SK-N-SH treated with all-trans-retinoic acid at 6 μM for 48 hours (cell line): ENCODE measurements around the gene LEMD2.

ENCODE experiments used
- ATAC-seq: fragments of 200-7000 bp; cut with Tn5 transposase; 3 replicates; pipeline ENCODE4 v1.9.1; 2020; ENCODE audit warnings: mild to moderate bottlenecking, moderate library complexity
- ARNTL ChIP-seq: fragments of 450-650 bp; formaldehyde crosslinking; IDR thresholded peaks from 2 replicates; pipeline ENCODE4 v1.5.0; 2020; ENCODE audit warnings: low read depth, mild to moderate bottlenecking, moderate library complexity, borderline replicate concordance
- BACH2 ChIP-seq: fragments of 250-450 bp; sonication (Bioruptor Pico); IDR thresholded peaks from 2 replicates; pipeline ENCODE4 v1.9.0; 2021; ENCODE audit warnings: mild to moderate bottlenecking, borderline replicate concordance
- CREB5 ChIP-seq: fragments of 250-450 bp; sonication (Bioruptor Pico); IDR thresholded peaks from 2 replicates; pipeline ENCODE4 v1.5.1; 2020; ENCODE audit warnings: low read depth, mild to moderate bottlenecking, moderate library complexity
- ESRRG ChIP-seq: fragments of 250-450 bp; sonication (Bioruptor Pico); IDR thresholded peaks from 2 replicates; pipeline ENCODE4 v1.6.1; 2021; ENCODE audit warnings: mild to moderate bottlenecking
- GLIS3 ChIP-seq: fragments of 250-450 bp; sonication (Bioruptor Pico); IDR thresholded peaks from 2 replicates; pipeline ENCODE4 v1.5.0; 2020; ENCODE audit warnings: mild to moderate bottlenecking, moderate library complexity
- ISL1 ChIP-seq: fragments of 250-450 bp; sonication (Bioruptor Pico); IDR thresholded peaks from 2 replicates; pipeline ENCODE4 v2.1.2; 2022; ENCODE audit warnings: mild to moderate bottlenecking, moderate library complexity
- OSR1 ChIP-seq: fragments of 250-450 bp; sonication (Bioruptor Pico); IDR thresholded peaks from 2 replicates; pipeline ENCODE4 v1.8.0; 2022; ENCODE audit warnings: moderate library complexity, mild to moderate bottlenecking, inconsistent platforms
- PATZ1 ChIP-seq: fragments of 250-450 bp; sonication (Bioruptor Pico); IDR thresholded peaks from 2 replicates; pipeline ENCODE4 v1.8.0; 2020; ENCODE audit warnings: mild to moderate bottlenecking, moderate library complexity, borderline replicate concordance
- POU6F1 ChIP-seq: fragments of 250-450 bp; sonication (Bioruptor Pico); IDR thresholded peaks from 2 replicates; pipeline ENCODE4 v1.8.0; 2021; ENCODE audit warnings: low read depth, mild to moderate bottlenecking, moderate library complexity, borderline replicate concordance
- PPARA ChIP-seq: fragments of 250-450 bp; sonication (Bioruptor Pico); IDR thresholded peaks from 2 replicates; pipeline ENCODE4 v1.5.0; 2020; ENCODE audit warnings: mild to moderate bottlenecking, borderline replicate concordance
- RARB ChIP-seq: fragments of 250-450 bp; sonication (Bioruptor Pico); IDR thresholded peaks from 2 replicates; pipeline ENCODE4 v1.8.0; 2021; ENCODE audit warnings: mild to moderate bottlenecking, moderate library complexity
- SNAI2 ChIP-seq: fragments of 250-450 bp; sonication (Bioruptor Pico); IDR thresholded peaks from 2 replicates; pipeline ENCODE4 v1.5.0; 2020; ENCODE audit warnings: mild to moderate bottlenecking, moderate library complexity
- TCF4 ChIP-seq: fragments of 250-450 bp; sonication (Bioruptor Pico); IDR thresholded peaks from 2 replicates; pipeline ENCODE4 v1.8.0; 2021; ENCODE audit warnings: mild to moderate bottlenecking, moderate library complexity, borderline replicate concordance
- TOX ChIP-seq: fragments of 250-450 bp; sonication (Bioruptor Pico); IDR thresholded peaks from 2 replicates; pipeline ENCODE4 v1.8.0; 2021; ENCODE audit warnings: mild to moderate bottlenecking, moderate library complexity, borderline replicate concordance
- TSHZ2 ChIP-seq: fragments of 250-450 bp; sonication (Bioruptor Pico); IDR thresholded peaks from 2 replicates; pipeline ENCODE4 v1.5.0; 2020; ENCODE audit warnings: mild to moderate bottlenecking, moderate library complexity
- ZC3H10 ChIP-seq: fragments of 250-450 bp; sonication (Bioruptor Pico); IDR thresholded peaks from 2 replicates; pipeline ENCODE4 v1.5.1; 2021; ENCODE audit warnings: mild to moderate bottlenecking, moderate library complexity
- ZFP3 ChIP-seq: fragments of 250-450 bp; sonication (Bioruptor Pico); IDR thresholded peaks from 2 replicates; pipeline ENCODE4 v1.5.0; 2020; ENCODE audit warnings: mild to moderate bottlenecking, moderate library complexity
- ZFP30 ChIP-seq: fragments of 450-650 bp; formaldehyde crosslinking; IDR thresholded peaks from 2 replicates; pipeline ENCODE4 v1.5.0; 2022; ENCODE audit warnings: mild to moderate bottlenecking, moderate library complexity
- ZNF565 ChIP-seq: fragments of 450-650 bp; formaldehyde crosslinking; conservative IDR thresholded peaks from 2 replicates; pipeline ENCODE4 v1.5.0; 2020; ENCODE audit warnings: low read depth, mild to moderate bottlenecking, moderate library complexity
- ZNF8 ChIP-seq: fragments of 450-650 bp; formaldehyde crosslinking; IDR thresholded peaks from 2 replicates; pipeline ENCODE4 v1.5.0; 2020; ENCODE audit warnings: mild to moderate bottlenecking, moderate library complexity

Gene LEMD2

GRCh38 chr6:33723371-33724085 is 65.4 kb downstream of the LEMD2 start:
- TF ChIP-seq POU6F1 (CRISPR knock-in tag): no peak
- TF ChIP-seq, all 23 proteins: peak for 0
- ATAC-seq: no peak

- no peak for TF ChIP-seq ZNF565
- TF ChIP-seq SNAI2 (CRISPR knock-in tag): no peak
- TF ChIP-seq OSR1 (CRISPR knock-in tag): no peak
- no peak for TF ChIP-seq ISL1 (CRISPR knock-in tag)
- no peak for TF ChIP-seq ZNF8
- TF ChIP-seq RARB (CRISPR knock-in tag): no peak
- no peak for TF ChIP-seq GLIS3
- no peak for TF ChIP-seq ZC3H10 (CRISPR knock-in tag)
- no peak for TF ChIP-seq ZFP3
- no peak for TF ChIP-seq POU6F1 (CRISPR knock-in tag)
- no peak for TF ChIP-seq ESRRG (CRISPR knock-in tag)
- no peak for TF ChIP-seq TOX (CRISPR knock-in tag)
- no peak for TF ChIP-seq ZFP30
- no peak for TF ChIP-seq ARNTL (CRISPR knock-in tag)
- no peak for TF ChIP-seq PPARA (CRISPR knock-in tag)
- TF ChIP-seq, all 23 proteins: peak for 0
- ATAC-seq: no peak
Observed at GRCh38 chr6:33722103-33722623, 66.8 kb downstream of the LEMD2 start.

GRCh38 chr6:33721508-33721907 is 67.4 kb downstream of the LEMD2 start:
- TF ChIP-seq ZNF565: no peak
- no peak for TF ChIP-seq BACH2 (CRISPR knock-in tag)
- TF ChIP-seq CREB5 (CRISPR knock-in tag): no peak
- no peak for TF ChIP-seq TCF4 (CRISPR knock-in tag)
- no peak for TF ChIP-seq PATZ1 (CRISPR knock-in tag)
- no peak for TF ChIP-seq OSR1 (CRISPR knock-in tag)
- no peak for TF ChIP-seq TSHZ2 (CRISPR knock-in tag)
- TF ChIP-seq ZFP3: no peak
- ATAC-seq: no peak
